Left ventricle myocardium inferior (tissue), 1 donor: ENCODE data around the gene CSTPP1. TPM values are rescaled to one million over a fixed set of nuclear protein-coding genes. Genes with fewer than 3 reads are reported as not detected.

Experiments
- DNase-seq: peaks from one replicate; pipeline ENCODE4 v3.0.0-alpha.2; 2020
- H3K27ac ChIP-seq: fragments of 200-600 bp; replicated peaks from 2 replicates; pipeline ENCODE4 v1.8.0; 2021
- H3K27me3 ChIP-seq: fragments of 200-600 bp; 2 replicates; pipeline ENCODE4 v1.8.0; 2021; ENCODE audit warnings: low read depth
- H3K36me3 ChIP-seq: fragments of 200-600 bp; 2 replicates; pipeline ENCODE4 v1.8.0; 2021
- H3K4me1 ChIP-seq: fragments of 200-600 bp; 2 replicates; pipeline ENCODE4 v1.8.0; 2021
- H3K4me3 ChIP-seq: fragments of 200-600 bp; 2 replicates; pipeline ENCODE4 v1.8.0; 2021; ENCODE audit warnings: mild to moderate bottlenecking, moderate library complexity
- H3K9me3 ChIP-seq: fragments of 200-600 bp; replicated peaks from 2 replicates; pipeline ENCODE4 v1.8.0; 2021
- intact Hi-C: fragments of 100-400 bp; cut with micrococcal nuclease; formaldehyde crosslinking; loops from one replicate; pipeline ENCODE4 v1.11.0; 2022
- total RNA-seq: library from RNA; stranded (reverse); fragmentation: NEBNext Ultra II Directional; extraction: Animal tissue kit (Norgen Biotek cat#: 25700); gene quantifications from one replicate; pipeline ENCODE4 v1.2.1, GENCODE V29; 2021
- TF ChIP-seq, protein P1 (sequence below): fragments of 200-600 bp; IDR thresholded peaks from 2 replicates; pipeline ENCODE4 v1.8.0; 2021; ENCODE audit warnings: antibody characterized with exemption, mild to moderate bottlenecking, borderline replicate concordance
- donor health status: DM: no; HTN: yes; CAD: no; lungs with severe emphysema.

Gene CSTPP1
- total RNA-seq, 1 donor from 2014 or later, result 12.9 TPM

DNA sequence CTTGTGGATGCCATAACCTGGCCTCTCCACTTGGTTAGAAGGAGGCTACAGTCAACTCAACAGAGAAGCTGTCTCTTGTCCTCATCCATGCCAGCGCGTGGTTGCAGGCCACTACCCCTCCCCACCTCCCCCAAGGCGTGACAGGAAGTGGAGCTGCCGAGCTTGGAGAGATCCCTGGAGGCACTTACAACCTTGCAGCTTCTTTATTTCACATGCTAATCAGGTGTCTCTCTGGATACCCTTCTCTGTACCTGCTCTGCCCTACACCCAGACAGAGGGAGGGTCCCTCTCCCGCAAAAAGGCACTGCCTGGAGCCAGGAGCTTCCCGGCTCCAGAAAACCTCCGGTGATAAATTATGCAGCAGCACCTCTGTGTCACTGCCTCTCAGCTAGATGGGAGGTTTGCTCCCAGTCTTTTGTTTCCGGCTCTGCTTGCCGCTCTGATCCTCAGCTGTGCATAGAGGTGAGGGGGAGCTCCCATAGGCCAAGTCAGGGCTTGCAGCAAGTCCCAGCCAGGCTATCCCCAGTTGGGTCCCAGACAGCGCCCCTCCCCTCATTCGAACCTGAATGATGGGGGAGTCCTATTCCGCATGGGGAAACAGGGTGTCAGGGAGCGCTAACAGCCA is 23.9 kb upstream of the CSTPP1 start:
- Histone ChIP-seq H3K4me3 (no peak overlapping the region), H3K9me3 (no peaks in the 10 kb centered on the region), H3K36me3 (no peaks in the 10 kb centered on the region), H3K27me3 (peaks cover 16% of the 10 kb centered on the region), H3K27ac (no peak overlapping the region), H3K4me1 (peaks cover 55% of the 10 kb centered on the region)
- no peak for DNase-seq
- TF ChIP-seq, protein P1, sequence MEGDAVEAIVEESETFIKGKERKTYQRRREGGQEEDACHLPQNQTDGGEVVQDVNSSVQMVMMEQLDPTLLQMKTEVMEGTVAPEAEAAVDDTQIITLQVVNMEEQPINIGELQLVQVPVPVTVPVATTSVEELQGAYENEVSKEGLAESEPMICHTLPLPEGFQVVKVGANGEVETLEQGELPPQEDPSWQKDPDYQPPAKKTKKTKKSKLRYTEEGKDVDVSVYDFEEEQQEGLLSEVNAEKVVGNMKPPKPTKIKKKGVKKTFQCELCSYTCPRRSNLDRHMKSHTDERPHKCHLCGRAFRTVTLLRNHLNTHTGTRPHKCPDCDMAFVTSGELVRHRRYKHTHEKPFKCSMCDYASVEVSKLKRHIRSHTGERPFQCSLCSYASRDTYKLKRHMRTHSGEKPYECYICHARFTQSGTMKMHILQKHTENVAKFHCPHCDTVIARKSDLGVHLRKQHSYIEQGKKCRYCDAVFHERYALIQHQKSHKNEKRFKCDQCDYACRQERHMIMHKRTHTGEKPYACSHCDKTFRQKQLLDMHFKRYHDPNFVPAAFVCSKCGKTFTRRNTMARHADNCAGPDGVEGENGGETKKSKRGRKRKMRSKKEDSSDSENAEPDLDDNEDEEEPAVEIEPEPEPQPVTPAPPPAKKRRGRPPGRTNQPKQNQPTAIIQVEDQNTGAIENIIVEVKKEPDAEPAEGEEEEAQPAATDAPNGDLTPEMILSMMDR, result no peak
- intact Hi-C loops, result no loop called here

DNA sequence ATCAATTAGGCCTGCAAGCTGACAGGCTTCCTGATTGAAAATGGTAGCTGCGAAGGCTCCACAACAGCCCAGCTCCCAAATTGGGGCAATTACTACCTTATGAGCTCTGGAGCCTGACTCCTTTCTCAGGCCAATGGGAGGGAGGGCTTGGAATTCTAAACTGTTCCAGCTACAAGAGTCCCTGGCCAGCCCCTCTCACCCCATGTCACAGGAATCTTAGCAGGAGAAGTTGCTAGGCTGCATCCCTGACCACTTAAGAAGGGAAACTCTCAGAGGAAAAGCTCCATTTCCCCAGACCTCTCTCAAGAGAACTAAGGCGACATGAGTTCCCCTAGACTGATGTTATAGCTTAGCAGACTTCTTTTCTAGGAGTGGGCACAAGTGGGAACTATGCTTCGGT is 23.1 kb upstream of the CSTPP1 start:
- no peaks in the 10 kb centered on the region for H3K36me3 ChIP-seq
- TF ChIP-seq, protein P1, result no peak
- intact Hi-C loops, result no loop called here
- H3K27ac ChIP-seq, result peak overlapping the region; percentile 91
- peaks cover 22% of the 10 kb centered on the region for H3K27me3 ChIP-seq
- no peak for DNase-seq
- no peak overlapping the region for H3K4me3 ChIP-seq
- H3K4me1 ChIP-seq, result peaks cover 60% of the 10 kb centered on the region
- H3K9me3 ChIP-seq, result no peaks in the 10 kb centered on the region

DNA sequence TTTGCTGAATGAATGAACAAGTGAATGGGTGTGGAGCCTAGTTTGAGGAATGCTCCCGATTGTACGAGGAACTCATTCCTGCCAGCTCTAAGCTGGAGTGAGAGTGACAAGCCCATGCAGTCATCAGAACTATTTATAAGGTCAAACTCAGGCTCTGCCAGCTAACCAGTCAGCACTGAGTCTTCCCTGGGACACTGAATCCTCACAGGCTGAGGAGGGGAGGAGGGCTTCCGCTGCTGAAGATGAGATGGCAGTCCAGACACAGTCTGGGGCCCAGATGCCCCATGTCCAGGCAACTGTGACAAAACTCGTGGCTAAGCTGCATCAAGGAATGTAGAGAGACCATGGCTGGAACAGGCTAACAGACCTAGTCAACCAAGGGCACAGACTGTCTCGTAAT is 22.2 kb upstream of the CSTPP1 start:
- H3K27ac ChIP-seq, result peak overlapping the region; percentile 91
- H3K27me3 ChIP-seq, result peaks cover 22% of the 10 kb centered on the region
- TF ChIP-seq, protein P1, result no peak

DNA sequence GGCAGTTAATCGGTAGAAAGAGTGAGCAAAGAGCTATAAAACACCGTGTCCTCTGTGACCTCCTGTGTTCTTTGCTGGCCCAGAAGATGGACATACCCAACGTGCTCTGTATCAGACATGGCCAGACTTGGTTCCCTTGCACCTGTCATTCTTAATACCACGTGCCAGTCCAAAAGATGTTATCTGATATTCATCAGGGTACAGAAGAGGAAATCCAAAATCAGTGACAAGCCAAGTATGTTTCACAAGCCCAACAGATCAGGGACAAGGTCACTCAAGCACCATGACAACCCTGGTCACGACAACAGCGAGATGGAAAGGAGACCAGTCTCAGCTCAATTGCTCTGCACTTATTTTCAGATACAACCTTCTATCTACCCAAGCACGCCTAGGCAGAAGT is 21.7 kb upstream of the CSTPP1 start:
- Histone ChIP-seq H3K27ac (peak overlapping the region; percentile 91), H3K36me3 (no peaks in the 10 kb centered on the region), H3K4me1 (peaks cover 72% of the 10 kb centered on the region), H3K9me3 (no peaks in the 10 kb centered on the region), H3K27me3 (peaks cover 22% of the 10 kb centered on the region), H3K4me3 (peak overlapping the region; percentile 35)
- intact Hi-C loops, result no loop called here
- TF ChIP-seq, protein P1, result no peak
- DNase-seq, result no peak

More for the DNA sequence above, 22.2 kb upstream of the CSTPP1 start:
- DNase-seq, result peak; percentile 50
- peak overlapping the region; percentile 35 for H3K4me3 ChIP-seq
- peaks cover 67% of the 10 kb centered on the region for H3K4me1 ChIP-seq
- intact Hi-C loops, result no loop called here
- H3K9me3 ChIP-seq, result no peaks in the 10 kb centered on the region
- H3K36me3 ChIP-seq, result no peaks in the 10 kb centered on the region

DNA sequence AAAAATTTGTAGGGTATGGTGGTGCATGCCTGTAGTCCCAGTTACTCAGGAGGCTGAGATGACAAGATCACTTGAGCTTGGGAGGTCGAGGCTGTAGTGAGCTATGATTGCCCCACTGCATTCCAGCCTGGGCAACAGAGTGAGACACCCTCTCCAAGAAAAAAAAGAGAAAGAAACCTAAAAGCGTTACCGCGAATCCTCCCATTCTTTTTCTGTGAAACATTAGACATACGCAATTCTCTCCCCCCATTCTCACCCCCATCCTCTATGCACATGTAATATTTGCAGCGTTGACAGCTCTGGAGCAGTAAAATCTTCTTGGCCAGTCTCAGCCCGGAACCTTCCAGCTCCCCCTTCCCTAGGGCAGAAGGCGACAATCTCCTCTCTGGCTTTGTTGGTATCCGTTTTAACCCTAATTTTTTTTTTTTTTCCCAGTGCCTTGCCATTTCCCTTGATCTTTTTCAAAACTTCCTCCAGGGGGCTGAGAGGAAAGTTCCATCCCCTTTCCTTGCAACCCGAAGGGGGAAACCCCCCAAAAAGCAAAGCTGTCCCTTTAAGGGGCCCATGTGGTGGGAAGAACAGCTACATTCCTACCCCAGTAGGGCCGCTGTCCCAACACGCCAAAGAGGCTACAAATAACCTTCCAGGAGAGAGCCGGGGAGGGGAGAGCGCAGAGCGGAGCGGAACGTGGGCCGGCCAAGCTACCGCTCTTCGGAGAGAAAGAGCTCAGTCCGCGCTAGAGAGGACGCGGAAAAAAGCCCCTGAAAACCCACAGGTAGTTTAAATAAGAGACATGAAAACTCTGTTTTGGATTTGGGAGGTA is 20.1 kb upstream of the CSTPP1 start:
- Histone ChIP-seq H3K36me3 (no peaks in the 10 kb centered on the region), H3K27me3 (peaks cover 22% of the 10 kb centered on the region), H3K27ac (peak overlapping the region; percentile 91), H3K4me3 (peak overlapping the region; percentile 84), H3K4me1 (peaks cover 88% of the 10 kb centered on the region), H3K9me3 (no peaks in the 10 kb centered on the region)
- intact Hi-C loops, result no loop called here
- DNase-seq, result peak; percentile 70
- TF ChIP-seq, protein P1, result peak; percentile 17
